Kidney (tissue), 14 donors: ENCODE results near the gene BEX2. TPM values are rescaled to one million over a fixed set of nuclear protein-coding genes. Genes with fewer than 3 reads are reported as not detected.

Experiments
- DNase-seq, 5 donors: peaks; one replicate each; pipeline ENCODE4 v3.0.0-alpha.2; 2013 to 2020
- FAIRE-seq: peaks from 2 replicates; lab custom pipeline; 2012; peaks lifted over from hg19 to GRCh38; lab: Jason Lieb, UNC
- H3K27ac ChIP-seq, 2 donors: one replicate each; pipeline ENCODE4 v1.7.0; 2013; ENCODE audit warnings: low read depth in 2 of 2, low read length in 2 of 2, inconsistent platforms in 1 of 2
- H3K27me3 ChIP-seq: one replicate; pipeline ENCODE4 v1.7.1; 2013; ENCODE audit warnings: low read length, inconsistent platforms; ENCODE audit not compliant: control insufficient read depth, insufficient read depth
- H3K36me3 ChIP-seq, 3 donors: one replicate each; pipeline versions ENCODE4 v1.7.0 to v1.7.1; 2013; ENCODE audit warnings: low read length in 3 of 3, control low read depth in 1 of 3, inconsistent platforms in 1 of 3; ENCODE audit not compliant: insufficient read depth in 3 of 3, control insufficient read depth in 2 of 3
- H3K4me1 ChIP-seq, 3 donors: one replicate each; pipeline versions ENCODE4 v1.7.0 to v1.7.1; 2013; ENCODE audit warnings: low read length in 3 of 3, inconsistent platforms in 1 of 3, low read depth in 1 of 3; ENCODE audit not compliant: control insufficient read depth in 2 of 3, insufficient read depth in 2 of 3
- H3K4me3 ChIP-seq, 3 donors: one replicate each; pipeline versions ENCODE4 v1.7.0 to v1.8.1; 2013; ENCODE audit warnings: low read length in 3 of 3, control low read depth in 1 of 3, inconsistent platforms in 1 of 3
- H3K9ac ChIP-seq, 3 donors: one replicate each; pipeline versions ENCODE4 v1.7.0 to v1.7.1; 2013; ENCODE audit warnings: low read length in 3 of 3, control low read depth in 1 of 3, inconsistent platforms in 1 of 3
- H3K9me3 ChIP-seq, 3 donors: one replicate each; pipeline versions ENCODE4 v1.7.0 to v1.7.1; 2013; ENCODE audit warnings: low read length in 3 of 3, control low read depth in 1 of 3, inconsistent platforms in 1 of 3; ENCODE audit not compliant: control insufficient read depth in 2 of 3, insufficient read depth in 1 of 3
- intact Hi-C: fragments of 100-400 bp; cut with DNase I; formaldehyde crosslinking; loops from one replicate; pipeline ENCODE4 v1.11.1; 2022
- polyA plus RNA-seq: library from polyadenylated mRNA; stranded (reverse); fragments of 350-450 nt; fragmentation: Illumina TruSeq; extraction: RNeasy Lipid Tissue Mini Kit (QIAGEN cat#74804); gene quantifications from one replicate; pipeline ENCODE4 v1.2.3, GENCODE V29; 2014; ENCODE audit warnings: low read depth, low replicate concordance; ENCODE audit not compliant: insufficient read depth
- total RNA-seq: library from RNA; stranded (reverse); fragmentation: NEBNext Ultra II Directional; extraction: Animal tissue kit (Norgen Biotek cat#: 25700); gene quantifications from one replicate; pipeline ENCODE4 v1.2.1, GENCODE V29; 2021
- TF ChIP-seq, protein P1 (sequence below): IDR thresholded peaks from 3 replicates; pipeline ENCODE4 v1.5.1; 2012; ENCODE audit warnings: mild to moderate bottlenecking, moderate library complexity, borderline replicate concordance; ENCODE audit not compliant: insufficient read depth; ENCODE audit errors: extremely low read depth
- donor health status: control.
- donor health status: control.
- donor health status: control.
- donor health status: control.
- donor health status: control.
- donor health status: DM: yes; HTN: yes; CAD: no.
- donor health status: Normal renal cell carcinoma (clear cell type).

Gene BEX2
- total and polyA plus RNA-seq, 2 donors from 2014 or later = 34.7 to 130 TPM

DNA sequence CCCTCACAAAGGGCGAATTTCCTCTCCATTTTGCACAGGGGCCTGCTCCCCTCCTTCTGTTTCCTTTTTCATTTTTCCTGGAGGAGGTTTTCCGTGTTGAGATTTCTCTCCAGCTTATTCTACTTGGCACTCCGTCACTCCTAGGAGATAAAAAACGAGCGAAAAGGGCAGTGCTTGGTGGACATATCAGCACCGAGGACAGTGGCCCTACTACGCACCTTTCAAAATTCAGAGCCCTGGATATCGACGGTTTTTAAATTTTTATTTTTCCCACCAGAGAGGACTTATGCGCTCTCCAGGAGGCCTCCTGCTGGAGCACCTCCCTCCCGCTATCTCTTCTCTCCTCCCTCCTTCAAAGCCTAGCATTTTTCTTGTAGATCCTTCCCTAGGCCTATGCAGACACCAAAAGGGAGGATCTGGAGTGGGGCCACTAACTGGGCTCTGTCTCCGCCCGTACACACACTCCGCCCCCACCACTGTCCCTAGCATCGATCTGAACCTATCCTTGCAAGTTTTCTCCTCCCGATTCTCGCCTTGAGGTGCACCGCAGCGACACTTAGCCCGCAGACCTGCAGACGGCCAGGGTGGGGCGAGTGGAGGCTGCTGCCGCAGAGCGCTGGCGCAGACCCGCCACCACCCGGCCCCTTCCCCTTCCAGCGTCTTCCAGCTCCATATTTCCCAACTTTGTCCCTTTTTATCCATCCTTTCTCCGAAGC lies 37.0 kb upstream of the BEX2 start:
- no peak overlapping the region for H3K9ac ChIP-seq
- no peaks in the 10 kb centered on the region for H3K4me1 ChIP-seq
- no peak overlapping the region for H3K4me3 ChIP-seq
- DNase-seq (no peak), FAIRE-seq (no peak)
- H3K9me3 ChIP-seq = no peaks in the 10 kb centered on the region
- peaks cover 4% of the 10 kb centered on the region for H3K27me3 ChIP-seq
- no peak overlapping the region for H3K27ac ChIP-seq
- TF ChIP-seq, protein P1, sequence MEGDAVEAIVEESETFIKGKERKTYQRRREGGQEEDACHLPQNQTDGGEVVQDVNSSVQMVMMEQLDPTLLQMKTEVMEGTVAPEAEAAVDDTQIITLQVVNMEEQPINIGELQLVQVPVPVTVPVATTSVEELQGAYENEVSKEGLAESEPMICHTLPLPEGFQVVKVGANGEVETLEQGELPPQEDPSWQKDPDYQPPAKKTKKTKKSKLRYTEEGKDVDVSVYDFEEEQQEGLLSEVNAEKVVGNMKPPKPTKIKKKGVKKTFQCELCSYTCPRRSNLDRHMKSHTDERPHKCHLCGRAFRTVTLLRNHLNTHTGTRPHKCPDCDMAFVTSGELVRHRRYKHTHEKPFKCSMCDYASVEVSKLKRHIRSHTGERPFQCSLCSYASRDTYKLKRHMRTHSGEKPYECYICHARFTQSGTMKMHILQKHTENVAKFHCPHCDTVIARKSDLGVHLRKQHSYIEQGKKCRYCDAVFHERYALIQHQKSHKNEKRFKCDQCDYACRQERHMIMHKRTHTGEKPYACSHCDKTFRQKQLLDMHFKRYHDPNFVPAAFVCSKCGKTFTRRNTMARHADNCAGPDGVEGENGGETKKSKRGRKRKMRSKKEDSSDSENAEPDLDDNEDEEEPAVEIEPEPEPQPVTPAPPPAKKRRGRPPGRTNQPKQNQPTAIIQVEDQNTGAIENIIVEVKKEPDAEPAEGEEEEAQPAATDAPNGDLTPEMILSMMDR = no peak
- intact Hi-C loops = loop anchor here (10.0 kb wide), 1 partner anchor 117 kb away; no protein-coding TSS in a partner anchor
- no peaks in the 10 kb centered on the region for H3K36me3 ChIP-seq

DNA sequence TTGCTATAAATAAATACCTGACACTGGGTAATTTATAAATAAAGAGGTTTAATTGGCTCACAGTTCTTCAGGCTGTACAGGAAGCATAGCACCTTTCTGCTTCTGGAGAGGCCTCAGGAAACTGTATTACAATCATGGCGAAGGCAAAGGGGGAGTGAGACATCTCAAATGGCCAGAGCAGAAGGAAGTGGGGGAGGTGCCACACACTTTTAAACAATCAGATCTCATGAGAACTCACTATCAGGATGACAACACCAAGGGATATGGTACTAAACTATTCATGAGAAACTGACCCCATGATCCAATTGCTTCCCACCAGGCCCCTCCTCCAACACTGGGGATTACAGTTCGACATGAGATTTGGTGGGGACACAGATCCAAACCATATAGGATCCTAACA lies 33.8 kb upstream of the BEX2 start:
- TF ChIP-seq, protein P1 = no peak
- no peak for FAIRE-seq
- intact Hi-C loops = loop anchor here (10.0 kb wide), 1 partner anchor 120 kb away; no protein-coding TSS in a partner anchor
- H3K9ac ChIP-seq = no peak overlapping the region
- peaks cover 2% of the 10 kb centered on the region for H3K27me3 ChIP-seq
- peak in 3 of 5 donors; percentile 30 to 56 (median 39) for DNase-seq
- H3K4me3 ChIP-seq = no peak overlapping the region
- H3K27ac ChIP-seq = no peak overlapping the region
- H3K9me3 ChIP-seq = no peaks in the 10 kb centered on the region
- no peaks in the 10 kb centered on the region for H3K4me1 ChIP-seq
- H3K36me3 ChIP-seq = no peaks in the 10 kb centered on the region

GRCh38 chrX:103343105-103343504 lies 32.3 kb upstream of the BEX2 start:
- H3K36me3 ChIP-seq = no peaks in the 10 kb centered on the region
- TF ChIP-seq, protein P1 = peak; percentile 68
- no peak overlapping the region for H3K9ac ChIP-seq
- H3K4me1 ChIP-seq = no peaks in the 10 kb centered on the region
- H3K9me3 ChIP-seq = no peaks in the 10 kb centered on the region
- no peak overlapping the region for H3K27ac ChIP-seq
- DNase-seq (peak in 2 of 5 donors; percentile 59 to 62), FAIRE-seq (peak; percentile 90)
- H3K27me3 ChIP-seq = peaks cover 2% of the 10 kb centered on the region
- H3K4me3 ChIP-seq = no peak overlapping the region
- intact Hi-C loops = loop anchor here (10.0 kb wide), 1 partner anchor 122 kb away; no protein-coding TSS in a partner anchor
